ENCODE results near the gene SRGAP3. TPM values are rescaled to one million over a fixed set of nuclear protein-coding genes. Genes with fewer than 3 reads are reported as not detected.
A peak's percentile ranks its signal among the peaks of the same experiment; 100 is the strongest.

The SRGAP3 gene
- total and polyA plus RNA-seq, 5 experiments from 2014 or later = 0.73 to 2.5 (median 1.8) TPM

GRCh38 chr3:9037144-9037711 lies 212.2 kb downstream of the SRGAP3 start:
- DNase-seq (no peak), ATAC-seq (no peak)
- no peaks in the 10 kb centered on the region for H3K36me3 Mint-ChIP-seq
- POLR2A ChIA-PET = no interaction called here
- H3K4me1 Mint-ChIP-seq = no peaks in the 10 kb centered on the region
- no peak overlapping the region for H3K4me3 Mint-ChIP-seq
- H3K27me3 Mint-ChIP-seq = no peaks in the 10 kb centered on the region
- H3K9me3 Mint-ChIP-seq = peaks cover 0 to 2% (median 0%) of the 10 kb centered on the region in 9 donors
- no peak overlapping the region for H3K27ac Mint-ChIP-seq

- H3K36me3 Mint-ChIP-seq = no peaks in the 10 kb centered on the region
- H3K27me3 Mint-ChIP-seq = peaks cover 0 to under 1% (median 0%) of the 10 kb centered on the region in 5 donors
- H3K9me3 Mint-ChIP-seq = peaks cover 0 to 2% (median 0%) of the 10 kb centered on the region in 9 donors
- H3K27ac Mint-ChIP-seq = no peak overlapping the region
- H3K4me3 Mint-ChIP-seq = no peak overlapping the region
- no peaks in the 10 kb centered on the region for H3K4me1 Mint-ChIP-seq
- DNase-seq (no peak), ATAC-seq (no peak)
- POLR2A ChIA-PET = no interaction called here
Observed at GRCh38 chr3:9036404-9037131, 212.9 kb downstream of the SRGAP3 start.

- H3K27me3 Mint-ChIP-seq = peaks cover 0 to 4% (median 0%) of the 10 kb centered on the region in 5 donors
- H3K9me3 Mint-ChIP-seq = no peaks in the 10 kb centered on the region
- no peak for ATAC-seq
- POLR2A ChIA-PET = no interaction called here
- no peak overlapping the region for H3K27ac Mint-ChIP-seq
- no peak overlapping the region for H3K4me3 Mint-ChIP-seq
- no peaks in the 10 kb centered on the region for H3K36me3 Mint-ChIP-seq
- no peak for DNase-seq
- H3K4me1 Mint-ChIP-seq = no peaks in the 10 kb centered on the region
Observed at GRCh38 chr3:9035961-9036360, 213.5 kb downstream of the SRGAP3 start.

GRCh38 chr3:9035473-9035872 lies 214.0 kb downstream of the SRGAP3 start:
- peaks cover 0 to 4% (median 0%) of the 10 kb centered on the region in 5 donors for H3K27me3 Mint-ChIP-seq
- DNase-seq (no peak), ATAC-seq (no peak)
- H3K4me3 Mint-ChIP-seq = no peak overlapping the region
- H3K36me3 Mint-ChIP-seq = no peaks in the 10 kb centered on the region
- POLR2A ChIA-PET = no interaction called here
- peak overlapping the region in 1 of 10 donors; percentile 30 for H3K27ac Mint-ChIP-seq
- no peaks in the 10 kb centered on the region for H3K4me1 Mint-ChIP-seq
- H3K9me3 Mint-ChIP-seq = no peaks in the 10 kb centered on the region

- DNase-seq = no peak
- Mint-ChIP-seq H3K27me3 (peaks cover 0 to 4% (median 0%) of the 10 kb centered on the region in 5 donors), H3K4me1 (no peaks in the 10 kb centered on the region), H3K27ac (no peak overlapping the region), H3K9me3 (no peaks in the 10 kb centered on the region), H3K36me3 (no peaks in the 10 kb centered on the region), H3K4me3 (no peak overlapping the region)
- ATAC-seq = no peak
- POLR2A ChIA-PET = no interaction called here
Observed at GRCh38 chr3:9033867-9034266, 215.6 kb downstream of the SRGAP3 start.

GRCh38 chr3:9032231-9032777 lies 217.1 kb downstream of the SRGAP3 start:
- DNase-seq = no peak
- POLR2A ChIA-PET = no interaction called here

GRCh38 chr3:9030034-9030433 lies 219.4 kb downstream of the SRGAP3 start:
- no peak overlapping the region for H3K4me3 Mint-ChIP-seq
- DNase-seq (no peak), ATAC-seq (no peak)
- H3K27me3 Mint-ChIP-seq = peaks cover 0 to 4% (median 0%) of the 10 kb centered on the region in 5 donors
- H3K4me1 Mint-ChIP-seq = no peaks in the 10 kb centered on the region
- no peaks in the 10 kb centered on the region for H3K9me3 Mint-ChIP-seq
- no peak overlapping the region for H3K27ac Mint-ChIP-seq
- POLR2A ChIA-PET = no interaction called here
- no peaks in the 10 kb centered on the region for H3K36me3 Mint-ChIP-seq

More at GRCh38 chr3:9032231-9032777, 217.1 kb downstream of the SRGAP3 start:
- no peak overlapping the region for H3K27ac Mint-ChIP-seq
- H3K27me3 Mint-ChIP-seq = peaks cover 0 to 4% (median 0%) of the 10 kb centered on the region in 5 donors
- no peaks in the 10 kb centered on the region for H3K9me3 Mint-ChIP-seq
- H3K4me3 Mint-ChIP-seq = no peak overlapping the region
- no peaks in the 10 kb centered on the region for H3K4me1 Mint-ChIP-seq
- ATAC-seq = no peak
- no peaks in the 10 kb centered on the region for H3K36me3 Mint-ChIP-seq

GRCh38 chr3:9028134-9028533 lies 221.3 kb downstream of the SRGAP3 start:
- POLR2A ChIA-PET = no interaction called here
- Mint-ChIP-seq H3K4me1 (no peaks in the 10 kb centered on the region), H3K9me3 (no peaks in the 10 kb centered on the region), H3K36me3 (no peaks in the 10 kb centered on the region), H3K4me3 (no peak overlapping the region), H3K27me3 (peaks cover 0 to 4% (median 0%) of the 10 kb centered on the region in 5 donors), H3K27ac (no peak overlapping the region)
- DNase-seq (no peak), ATAC-seq (no peak)

GRCh38 chr3:9026320-9027045 lies 223.0 kb downstream of the SRGAP3 start:
- Mint-ChIP-seq H3K4me1 (no peaks in the 10 kb centered on the region), H3K36me3 (no peaks in the 10 kb centered on the region), H3K4me3 (no peak overlapping the region), H3K27ac (no peak overlapping the region), H3K27me3 (peaks cover 0 to 3% (median 0%) of the 10 kb centered on the region in 5 donors), H3K9me3 (no peaks in the 10 kb centered on the region)
- no peak for DNase-seq
- ATAC-seq = no peak
- POLR2A ChIA-PET = no interaction called here

GRCh38 chr3:9024341-9024740 lies 225.1 kb downstream of the SRGAP3 start:
- DNase-seq (no peak), ATAC-seq (no peak)
- H3K27me3 Mint-ChIP-seq = no peaks in the 10 kb centered on the region
- no peak overlapping the region for H3K4me3 Mint-ChIP-seq
- H3K36me3 Mint-ChIP-seq = no peaks in the 10 kb centered on the region
- H3K9me3 Mint-ChIP-seq = no peaks in the 10 kb centered on the region
- no peaks in the 10 kb centered on the region for H3K4me1 Mint-ChIP-seq
- POLR2A ChIA-PET = no interaction called here
- H3K27ac Mint-ChIP-seq = no peak overlapping the region

GRCh38 chr3:9023226-9023590 lies 226.2 kb downstream of the SRGAP3 start:
- Mint-ChIP-seq H3K4me3 (no peak overlapping the region), H3K4me1 (no peaks in the 10 kb centered on the region), H3K27ac (no peak overlapping the region), H3K36me3 (no peaks in the 10 kb centered on the region), H3K27me3 (no peaks in the 10 kb centered on the region), H3K9me3 (no peaks in the 10 kb centered on the region)
- ATAC-seq (no peak), DNase-seq (no peak)
- POLR2A ChIA-PET = no interaction called here

GRCh38 chr3:9022305-9023225 lies 226.9 kb downstream of the SRGAP3 start:
- no peak for ATAC-seq
- DNase-seq = no peak
- Mint-ChIP-seq H3K27ac (no peak overlapping the region), H3K9me3 (no peaks in the 10 kb centered on the region), H3K36me3 (no peaks in the 10 kb centered on the region), H3K4me3 (no peak overlapping the region), H3K27me3 (no peaks in the 10 kb centered on the region), H3K4me1 (no peaks in the 10 kb centered on the region)
- POLR2A ChIA-PET = no interaction called here

All from naive thymus-derived CD8-positive, alpha-beta T cell (primary cell).